NCI-H2081 treated with DMSO at 0.1 percent for 48 hours (cell line): ENCODE measurements around the gene USO1.
"Not testable (repeated sequence)": the region's sequence is repeated elsewhere in the genome, so short reads cannot be mapped to it uniquely, and the experiment has no call there.

ENCODE experiments used
- DNase-seq: peaks from one replicate; lab custom pipeline; 2025; lab: John Stamatoyannopoulos, UW

The USO1 gene

DNA sequence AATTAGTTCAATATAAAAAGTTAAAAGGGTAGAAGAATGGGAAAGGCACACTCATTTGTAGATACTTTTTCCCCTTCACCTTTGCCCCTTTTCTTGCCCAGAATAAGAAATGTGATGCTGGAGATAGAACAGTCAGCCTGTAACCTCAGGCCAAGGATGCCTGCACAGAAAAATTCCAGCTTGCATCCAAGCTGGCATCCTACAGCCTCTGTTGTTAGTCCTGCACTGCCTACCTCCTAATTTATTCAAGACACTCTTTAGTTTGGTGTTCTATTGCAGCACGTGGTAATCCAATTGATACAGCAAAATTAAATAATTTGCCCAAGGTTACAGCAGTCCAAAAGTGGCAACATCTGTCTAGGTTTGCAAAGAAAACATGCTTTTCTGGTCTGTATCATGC lies 9.7 kb upstream of the USO1 start:
- no peak for DNase-seq

GRCh38 chr4:75715105-75715799 lies 9.1 kb upstream of the USO1 start:
- no peak for DNase-seq

DNA sequence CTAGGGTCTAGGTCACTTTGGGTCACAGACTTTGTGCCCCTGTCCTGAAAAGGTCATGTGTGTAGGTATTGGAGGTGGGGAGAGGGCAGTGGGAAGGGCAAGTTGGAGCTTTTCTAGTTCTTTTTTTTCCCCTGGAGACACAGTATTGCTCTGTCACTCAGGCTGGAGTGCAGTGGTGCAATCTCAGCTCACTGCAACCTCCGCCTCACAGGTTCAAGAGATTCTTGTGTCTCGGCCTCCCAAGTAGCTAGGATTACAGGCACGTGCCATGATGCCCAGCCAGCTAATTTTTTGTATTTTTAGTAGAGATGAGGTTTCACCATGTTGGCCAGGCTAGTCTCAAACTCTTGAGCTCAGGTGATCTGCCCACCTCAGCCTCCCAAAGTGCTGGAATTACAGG lies 8.3 kb upstream of the USO1 start:
- not testable (repeated sequence) for DNase-seq

- DNase-seq, result no peak
Measured at GRCh38 chr4:75717408-75717807, 7.0 kb upstream of the USO1 start.

DNA sequence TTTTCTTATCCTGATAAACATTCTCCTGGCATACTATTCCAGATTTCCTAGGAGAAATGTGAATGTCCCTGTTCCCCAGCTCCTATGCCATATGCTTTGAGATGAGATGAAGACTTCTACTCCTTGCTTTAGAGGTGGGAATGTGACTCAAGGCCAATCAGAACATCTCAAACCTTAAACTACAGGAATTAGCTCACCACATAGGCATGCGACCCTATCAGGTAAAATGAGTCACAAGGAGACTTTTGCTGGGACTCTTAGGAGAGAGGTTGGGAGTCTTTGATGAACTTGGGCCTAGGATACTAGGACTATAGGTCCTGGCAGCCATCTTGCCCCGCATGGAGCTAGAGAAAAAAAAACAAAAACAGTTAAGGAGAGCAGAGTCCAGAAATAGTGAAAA lies 5.8 kb upstream of the USO1 start:
- DNase-seq, result no peak

DNA sequence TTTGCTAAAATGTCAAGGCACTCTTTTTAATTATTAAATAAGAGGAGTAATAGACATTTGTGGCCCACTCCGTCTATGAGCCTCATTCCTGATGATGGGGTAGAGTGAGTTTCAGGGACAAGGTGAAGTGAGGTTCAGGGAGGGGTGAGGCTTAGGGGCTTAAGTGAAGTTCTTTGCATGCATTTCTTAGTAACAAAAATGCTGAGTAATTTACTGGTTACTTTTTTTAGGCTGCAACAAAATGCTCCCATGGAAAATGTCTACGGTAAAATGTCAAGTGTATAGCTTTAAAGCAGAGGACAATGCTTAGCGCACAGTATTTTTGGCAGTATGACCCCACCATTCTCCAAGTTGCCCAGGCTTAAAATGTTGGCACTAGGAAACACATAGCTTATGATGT lies 2.0 kb upstream of the USO1 start:
- DNase-seq, result no peak

DNA sequence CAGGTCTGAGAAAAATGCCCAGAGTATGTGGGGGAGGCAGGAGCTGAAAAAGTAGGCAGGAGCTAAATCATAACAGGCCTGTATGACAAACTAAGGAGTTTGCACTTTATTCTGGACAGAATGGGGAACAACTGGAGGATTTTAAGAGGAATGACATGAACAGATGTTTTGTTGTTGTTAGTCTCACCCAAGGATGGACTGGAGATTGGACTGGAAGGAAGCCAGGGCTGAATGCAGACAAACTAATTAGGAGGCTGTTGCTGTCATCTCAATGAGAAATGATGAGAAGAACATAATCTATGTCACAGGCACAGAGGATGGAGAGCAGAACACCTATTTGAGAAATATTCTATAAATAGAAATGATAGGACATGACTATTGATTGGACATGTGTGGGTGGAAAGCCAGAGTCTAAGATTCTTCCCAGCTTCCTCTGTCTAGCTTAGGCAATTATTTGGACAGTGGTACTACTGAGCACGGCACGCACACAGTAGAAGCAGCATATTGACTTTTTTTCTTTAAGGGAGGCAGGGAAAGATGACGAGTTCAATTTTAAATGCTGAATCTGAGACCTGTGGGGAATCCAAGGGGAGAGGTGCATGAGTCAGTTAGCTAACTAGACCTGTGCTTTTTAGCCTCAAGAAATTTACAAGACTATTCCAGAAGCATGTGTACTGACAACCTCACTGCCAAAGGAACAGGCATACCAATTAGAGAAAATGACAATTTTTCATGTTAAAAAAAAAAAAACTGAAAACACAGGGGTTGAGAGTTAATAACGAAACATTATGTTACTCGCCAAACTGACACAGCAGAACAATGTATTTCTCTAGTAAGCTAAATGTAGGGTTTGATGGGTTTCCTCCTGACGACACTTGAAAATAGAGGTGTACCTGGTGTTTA lies 963 bp upstream of the USO1 start:
- no peak for DNase-seq

DNA sequence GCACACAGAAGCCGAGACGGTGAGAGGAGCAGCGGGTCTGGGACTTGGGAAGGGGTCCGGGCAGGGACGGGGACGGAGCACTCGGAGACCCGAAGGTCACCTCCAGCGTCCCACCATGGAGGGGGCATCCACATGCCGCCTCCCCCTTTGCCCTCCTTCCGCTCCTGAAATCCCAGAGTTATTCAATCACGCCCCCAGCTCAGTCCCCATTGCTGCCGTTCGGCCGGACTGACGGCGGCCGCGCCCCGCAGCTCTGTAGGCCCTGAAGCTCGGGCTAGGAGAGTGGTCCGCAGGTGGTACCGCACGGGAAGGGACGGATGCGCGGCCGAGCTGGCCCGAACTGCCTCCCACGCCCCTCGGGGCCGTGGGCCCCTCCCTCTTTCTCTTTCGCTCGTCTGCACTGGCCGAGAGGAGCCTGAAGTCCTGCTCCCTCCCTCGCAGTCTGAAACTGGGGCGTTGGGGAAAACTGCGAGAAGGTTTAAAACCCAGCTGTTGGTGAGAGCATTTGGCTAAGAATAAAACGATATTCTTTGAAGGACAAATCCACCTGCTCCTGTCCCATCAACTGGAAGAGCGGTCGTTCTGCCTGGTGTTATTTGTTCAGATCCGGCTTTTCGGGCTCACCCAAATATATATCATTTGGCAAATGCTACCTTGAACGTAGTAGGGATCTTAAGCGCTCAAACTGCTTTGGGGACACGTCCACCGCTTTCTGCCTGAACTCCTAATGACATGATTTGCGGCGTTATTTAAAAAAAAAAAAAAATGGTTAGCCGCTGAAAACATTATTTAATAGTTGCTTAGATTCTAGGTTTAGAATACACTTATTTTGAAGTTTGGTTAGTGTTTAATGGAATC lies 719 bp downstream of the USO1 start:
- DNase-seq, result no peak

GRCh38 chr4:75725942-75726538 lies 1.7 kb downstream of the USO1 start:
- DNase-seq, result not testable (repeated sequence)

DNA sequence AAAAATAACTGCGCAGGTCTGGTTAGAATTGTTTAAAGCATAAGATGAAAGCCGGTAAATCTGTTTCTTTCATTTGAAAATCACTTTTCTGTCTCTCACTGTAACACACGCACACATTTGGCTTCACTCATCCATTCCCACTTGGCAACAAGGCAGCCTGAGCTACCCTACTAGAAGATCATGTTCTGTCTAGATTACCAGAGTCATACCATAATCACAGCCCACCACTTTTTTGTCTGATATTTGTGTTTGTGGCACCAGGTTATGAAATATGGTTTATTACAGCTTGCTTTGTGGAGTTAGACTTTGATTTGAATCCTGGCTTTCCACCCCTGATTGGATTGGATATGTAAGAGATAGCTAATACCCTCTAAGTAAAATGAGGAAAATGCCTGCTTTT lies 2.2 kb downstream of the USO1 start:
- no peak for DNase-seq

DNA sequence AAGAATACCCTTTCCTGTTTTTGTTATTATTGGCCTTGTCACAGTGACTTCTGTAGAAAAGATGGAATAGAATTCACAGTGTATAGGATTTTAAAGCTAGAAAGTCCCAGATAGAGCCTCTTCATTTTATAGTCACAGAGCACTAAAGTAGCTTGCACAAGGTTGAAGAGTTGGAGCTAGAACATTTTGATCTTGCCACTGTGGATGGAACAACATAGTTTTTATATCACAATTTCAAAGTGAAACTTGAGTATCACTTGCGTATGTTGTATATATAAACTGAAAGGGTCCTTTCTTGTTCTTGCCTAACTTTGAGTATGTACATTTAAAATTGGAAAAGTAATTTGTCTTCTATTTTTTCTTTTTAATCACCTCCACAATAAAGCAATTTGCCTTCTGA lies 2.7 kb downstream of the USO1 start:
- no peak for DNase-seq

DNA sequence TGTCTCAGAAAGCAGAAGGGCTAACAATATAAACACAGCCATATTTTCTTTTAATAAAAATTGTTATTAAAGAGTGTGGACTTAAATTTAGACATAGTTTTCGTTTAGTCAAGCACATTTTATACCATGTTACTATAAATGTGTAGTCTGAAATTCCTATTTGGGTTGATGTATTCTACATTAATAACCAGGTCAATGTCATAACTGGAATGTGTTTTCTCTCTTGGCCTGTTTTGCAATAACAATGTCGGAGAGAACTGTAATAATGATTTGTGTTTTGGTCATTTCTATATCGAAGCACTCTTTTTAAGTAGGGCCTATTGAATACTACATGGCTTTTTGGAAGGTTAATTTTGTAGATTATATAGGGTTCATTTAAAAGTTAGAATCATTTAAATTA lies 5.5 kb downstream of the USO1 start:
- DNase-seq, result no peak

- no peak for DNase-seq
Measured at GRCh38 chr4:75733369-75733768, 9.0 kb downstream of the USO1 start.

DNA sequence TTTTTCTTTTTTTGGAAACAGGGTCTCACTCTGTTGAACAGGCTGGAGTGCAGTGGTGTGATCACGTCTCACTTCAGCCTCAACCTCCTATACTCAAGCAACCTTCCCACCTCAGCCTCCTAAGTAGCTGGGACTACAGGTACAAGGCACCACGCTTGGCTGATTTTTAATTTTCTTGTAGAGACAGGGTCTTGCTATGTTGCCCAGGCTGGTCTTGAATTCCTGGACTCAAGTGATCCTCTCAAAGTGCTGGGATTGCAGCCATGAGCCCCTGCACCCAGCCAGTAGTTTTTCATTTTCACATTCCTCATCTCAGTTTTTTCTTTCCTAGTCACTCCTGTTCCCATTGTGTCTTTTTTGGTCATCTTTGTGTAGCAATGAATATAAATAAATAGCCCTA lies 11.1 kb downstream of the USO1 start:
- no peak for DNase-seq

DNA sequence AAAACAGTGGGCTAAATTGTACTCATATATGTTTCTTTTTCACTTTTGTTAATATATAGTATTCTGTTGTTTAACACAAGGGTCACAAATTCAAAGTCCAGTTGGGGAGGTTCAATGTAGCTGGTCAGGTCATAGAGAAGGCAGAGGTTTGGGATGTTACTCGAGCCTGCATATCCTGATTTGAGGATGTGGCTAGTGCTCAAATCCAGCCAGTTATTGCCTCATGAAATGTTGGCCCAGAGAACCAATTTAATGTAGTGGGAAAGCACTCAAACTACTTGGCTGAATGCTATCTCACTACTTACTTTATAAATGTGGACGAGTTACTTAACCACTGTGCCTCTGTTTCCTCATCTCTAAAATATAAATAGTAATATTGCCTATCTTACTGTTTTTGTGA lies 12.5 kb downstream of the USO1 start:
- DNase-seq, result no peak

DNA sequence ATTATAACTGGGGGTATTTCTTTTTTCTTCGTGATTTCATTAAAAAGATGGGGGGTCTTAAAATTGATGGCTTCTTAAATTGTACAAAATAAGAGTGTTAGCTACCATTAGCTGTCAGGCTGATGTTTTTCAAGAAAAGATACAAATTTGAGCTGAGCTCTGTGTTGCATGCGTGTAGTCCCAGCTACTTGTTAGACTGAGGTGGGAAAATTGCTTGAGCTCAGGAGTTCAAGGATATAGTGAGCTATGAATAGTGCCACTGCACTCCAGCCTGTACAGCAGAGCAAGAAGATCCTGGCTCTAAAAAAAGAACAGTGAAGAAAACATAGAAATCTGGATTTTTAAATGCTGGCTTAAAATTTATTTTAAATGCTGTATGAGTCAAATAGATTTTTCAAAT lies 13.0 kb downstream of the USO1 start:
- no peak for DNase-seq

- no peak for DNase-seq
Measured at GRCh38 chr4:75741027-75741426, 16.6 kb downstream of the USO1 start.

- DNase-seq, result no peak
Measured at GRCh38 chr4:75742451-75742850, 18.1 kb downstream of the USO1 start.

- no peak for DNase-seq
Measured at GRCh38 chr4:75745161-75745560, 20.8 kb downstream of the USO1 start.

DNA sequence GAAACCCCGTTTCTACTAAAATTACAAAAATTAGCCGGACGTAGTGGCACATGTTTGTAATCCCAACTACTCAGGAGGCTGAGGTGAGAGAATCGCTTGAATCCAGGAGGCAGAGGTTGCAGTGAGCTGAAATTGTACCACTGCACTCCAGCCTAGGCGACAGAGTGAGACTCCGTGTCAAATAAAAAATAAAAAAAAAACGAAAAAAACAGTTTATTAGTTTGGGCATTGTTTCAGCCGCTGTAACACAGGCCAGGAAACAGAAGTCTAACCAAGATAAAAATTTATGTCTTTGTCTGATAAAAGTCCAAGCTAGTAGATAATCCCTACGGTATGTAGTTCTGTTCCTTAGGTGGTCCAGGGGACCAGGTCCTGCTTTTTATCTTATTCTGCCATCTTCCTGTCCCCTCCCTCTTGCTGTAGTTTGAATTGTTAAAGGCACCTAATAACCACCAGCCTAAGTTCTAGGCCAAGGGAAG lies 21.4 kb downstream of the USO1 start:
- no peak for DNase-seq

- DNase-seq, result no peak
Measured at GRCh38 chr4:75752637-75753036, 28.3 kb downstream of the USO1 start.

DNA sequence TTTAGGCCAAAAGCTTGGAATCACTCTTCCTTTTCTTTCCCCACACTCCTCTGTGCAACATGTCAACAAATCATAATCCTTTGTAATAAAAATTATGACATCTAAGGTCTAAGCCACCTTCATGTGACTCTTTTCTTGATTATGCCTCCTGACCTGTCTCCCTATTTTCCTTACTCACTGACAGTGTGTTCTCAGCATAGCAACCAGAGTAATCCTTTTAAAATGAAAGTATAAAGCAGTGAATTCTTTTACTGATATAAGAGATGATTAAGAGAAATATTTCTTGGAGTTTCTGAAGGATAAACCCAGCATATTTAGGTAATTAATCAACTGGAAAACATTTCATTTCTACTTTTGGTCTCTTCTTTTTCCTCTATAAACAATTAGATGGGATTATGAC lies 44.7 kb downstream of the USO1 start:
- no peak for DNase-seq
